ENCODE data around the gene ADARB2.

GRCh38 chr10:1193561-1193960 is 543.8 kb downstream of the ADARB2 start:
- no peak for TF ChIP-seq CTCF (IDR thresholded peaks at IDR 0.05)
- TF ChIP-seq POLR2A (IDR thresholded peaks at IDR 0.05): no peak
- TF ChIP-seq EP300 (IDR thresholded peaks at IDR 0.05): no peak
